Thyroid gland (tissue), 4 donors: ENCODE measurements around the gene DNAJC30. TPM values are rescaled to one million over a fixed set of nuclear protein-coding genes. Genes with fewer than 3 reads are reported as not detected.

Experiments
- DNase-seq, 2 donors: peaks; one replicate each; pipeline ENCODE4 v3.0.0-alpha.2; 2019
- H3K27ac ChIP-seq, 3 donors: fragments of 200-600 bp; sonication (generic); 1 replicate in 2 of 3; 2 replicates in 1 of 3; pipeline ENCODE4 v1.5.1; 2016 to 2019; ENCODE audit warnings: mild to moderate bottlenecking in 1 of 3, moderate library complexity in 1 of 3
- H3K27me3 ChIP-seq: fragments of 200-600 bp; sonication (generic); one replicate; pipeline ENCODE4 v1.5.1; 2019
- H3K36me3 ChIP-seq, 2 donors: fragments of 200-600 bp; sonication (generic); one replicate each; pipeline ENCODE4 v1.5.1; 2016 to 2019
- H3K4me1 ChIP-seq, 2 donors: fragments of 200-600 bp; sonication (generic); one replicate each; pipeline ENCODE4 v1.5.1; 2017 to 2019
- H3K4me3 ChIP-seq, 3 donors: fragments of 200-600 bp; sonication (generic); replicated peaks in 1 of 3; 1 replicate in 2 of 3; 2 replicates in 1 of 3; pipeline ENCODE4 v1.5.1; 2016; ENCODE audit warnings: mild to moderate bottlenecking in 1 of 3
- H3K9me3 ChIP-seq: fragments of 200-600 bp; sonication (generic); one replicate; pipeline ENCODE4 v1.5.1; 2017
- CTCF ChIP-seq, 6 experiments: fragments of 200-600 bp in 3 of 6; fragments of 450-650 bp in 3 of 6; sonication (generic) in 3 of 6; IDR thresholded peaks; one replicate each; pipeline ENCODE4 v1.5.1; 2016 to 2019; ENCODE audit warnings: antibody characterized with exemption in 6 of 6, mild to moderate bottlenecking in 2 of 6, inconsistent platforms in 1 of 6, moderate library complexity in 1 of 6
- POLR2A ChIP-seq, 2 donors: fragments of 450-650 bp; IDR thresholded peaks; one replicate each; pipeline ENCODE4 v1.6.1; 2017; ENCODE audit warnings: antibody characterized with exemption in 2 of 2, mild to moderate bottlenecking in 2 of 2, moderate library complexity in 1 of 2
- WGBS, 2 donors: methylation state at CpG; one replicate each; pipeline ENCODE4 v1.1.5; 2017; 5-methylcytosine and 5-hydroxymethylcytosine counted together
- intact Hi-C: fragments of 100-400 bp; cut with DNase I; formaldehyde crosslinking; loops from one replicate; pipeline ENCODE4 v1.15.1; 2023
- total RNA-seq, 4 donors: library from RNA; depleted of rRNA; stranded (reverse); fragments of >200 nt; gene quantifications; one replicate each; pipeline ENCODE4 v1.2.3, GENCODE V29; 2016

DNAJC30 gene
- total RNA-seq, 4 donors from 2014 or later: 9.0 to 19.1 (median 14.8) TPM

GRCh38 chr7:73674468-73675124, 8.7 kb downstream of the DNAJC30 start:
- no peaks in the 10 kb centered on the region for H3K27me3 ChIP-seq
- no peak overlapping the region for H3K4me3 ChIP-seq
- no peak overlapping the region for H3K27ac ChIP-seq
- no peaks in the 10 kb centered on the region for H3K36me3 ChIP-seq
- DNase-seq: no peak
- no peaks in the 10 kb centered on the region for H3K9me3 ChIP-seq
- TF ChIP-seq CTCF (IDR thresholded peaks at IDR 0.05): no peak
- TF ChIP-seq POLR2A (IDR thresholded peaks at IDR 0.05): no peak
- intact Hi-C loops: loop anchor here (10.0 kb wide), 1 partner anchor 60 kb away; no protein-coding TSS in a partner anchor
- peaks cover 5 to 14% of the 10 kb centered on the region in 2 donors for H3K4me1 ChIP-seq
- 100% methylated on average over 1 of the region's 1 CpG for WGBS, 2 donors

GRCh38 chr7:73671857-73672445, 11.3 kb downstream of the DNAJC30 start:
- no peak overlapping the region for H3K4me3 ChIP-seq
- DNase-seq: no peak
- peaks cover 8 to 14% of the 10 kb centered on the region in 2 donors for H3K4me1 ChIP-seq
- H3K27me3 ChIP-seq: no peaks in the 10 kb centered on the region
- no peak overlapping the region for H3K27ac ChIP-seq
- H3K9me3 ChIP-seq: no peaks in the 10 kb centered on the region
- no peaks in the 10 kb centered on the region for H3K36me3 ChIP-seq
- intact Hi-C loops: loop anchor here (10.0 kb wide), 1 partner anchor 57 kb away; no protein-coding TSS in a partner anchor
- no peak for TF ChIP-seq CTCF (IDR thresholded peaks at IDR 0.05)
- no peak for TF ChIP-seq POLR2A (IDR thresholded peaks at IDR 0.05)
- WGBS, 2 donors: 95 to 97% methylated on average over 15 of the region's 15 CpGs

GRCh38 chr7:73671322-73671661, 12.0 kb downstream of the DNAJC30 start:
- TF ChIP-seq POLR2A (IDR thresholded peaks at IDR 0.05): no peak
- no peak for TF ChIP-seq CTCF (IDR thresholded peaks at IDR 0.05)
- Histone ChIP-seq H3K4me3 (no peak overlapping the region), H3K4me1 (peaks cover 8 to 14% of the 10 kb centered on the region in 2 donors), H3K9me3 (no peaks in the 10 kb centered on the region), H3K27me3 (no peaks in the 10 kb centered on the region), H3K27ac (no peak overlapping the region), H3K36me3 (no peaks in the 10 kb centered on the region)
- intact Hi-C loops: loop anchor here (10.0 kb wide), 1 partner anchor 56 kb away; no protein-coding TSS in a partner anchor
- no peak for DNase-seq
- WGBS, 2 donors: 67 to 68% methylated on average over 4 to 5 of the region's 12 CpGs

GRCh38 chr7:73669858-73670385, 13.3 kb downstream of the DNAJC30 start:
- TF ChIP-seq CTCF (IDR thresholded peaks at IDR 0.05): no peak
- no peak for TF ChIP-seq POLR2A (IDR thresholded peaks at IDR 0.05)
- H3K4me1 ChIP-seq: peaks cover 8 to 14% of the 10 kb centered on the region in 2 donors
- DNase-seq: no peak
- H3K4me3 ChIP-seq: no peak overlapping the region
- intact Hi-C loops: loop anchor here (10.0 kb wide), 1 partner anchor 55 kb away; no protein-coding TSS in a partner anchor
- no peaks in the 10 kb centered on the region for H3K27me3 ChIP-seq
- 93% methylated on average over 8 to 11 of the region's 12 CpGs for WGBS, 2 donors
- H3K27ac ChIP-seq: no peak overlapping the region
- H3K9me3 ChIP-seq: no peaks in the 10 kb centered on the region
- H3K36me3 ChIP-seq: no peaks in the 10 kb centered on the region

- intact Hi-C loops: no loop called here
- H3K4me3 ChIP-seq: no peak overlapping the region
Observed at GRCh38 chr7:73669288-73669701, 14.0 kb downstream of the DNAJC30 start.

More at GRCh38 chr7:73669288-73669701, 14.0 kb downstream of the DNAJC30 start:
- WGBS, 2 donors: 68 to 77% methylated on average over 7 to 10 of the region's 19 CpGs
- Histone ChIP-seq H3K27me3 (no peaks in the 10 kb centered on the region), H3K9me3 (no peaks in the 10 kb centered on the region), H3K36me3 (no peaks in the 10 kb centered on the region), H3K27ac (no peak overlapping the region), H3K4me1 (peaks cover 8 to 14% of the 10 kb centered on the region in 2 donors)
- DNase-seq: no peak
- TF ChIP-seq POLR2A (IDR thresholded peaks at IDR 0.05) (no peak), CTCF (IDR thresholded peaks at IDR 0.05) (no peak)
